Stomach (tissue), 9 donors: ENCODE measurements around the gene JUN. TPM values are rescaled to one million over a fixed set of nuclear protein-coding genes. Genes with fewer than 3 reads are reported as not detected.

Source experiments
- DNase-seq, 2 donors: peaks; one replicate each; pipeline versions ENCODE4 v3.0.0 to v3.0.0-alpha.2; 2013 to 2019
- H3K27ac ChIP-seq, 5 donors: fragments of 200-600 bp in 4 of 5; sonication (generic) in 4 of 5; one replicate each; pipeline ENCODE4 v1.5.1; 2013 to 2019; ENCODE audit warnings: mild to moderate bottlenecking in 1 of 5, moderate library complexity in 1 of 5
- H3K27me3 ChIP-seq, 3 donors: fragments of 200-600 bp; sonication (generic); one replicate each; pipeline ENCODE4 v1.5.1; 2017 to 2019; ENCODE audit warnings: mixed run types in 1 of 3
- H3K36me3 ChIP-seq, 4 donors: fragments of 200-600 bp; sonication (generic); 1 replicate in 3 of 4; 2 replicates in 1 of 4; pipeline ENCODE4 v1.5.1; 2016 to 2019
- H3K4me1 ChIP-seq, 4 donors: fragments of 200-600 bp; sonication (generic); one replicate each; pipeline ENCODE4 v1.5.1; 2016 to 2019
- H3K4me3 ChIP-seq, 4 donors: fragments of 200-600 bp; sonication (generic) in 3 of 4; one replicate each; pipeline ENCODE4 v1.5.1; 2016 to 2019; ENCODE audit warnings: mild to moderate bottlenecking in 1 of 4
- H3K9me3 ChIP-seq, 4 donors: fragments of 200-600 bp; sonication (generic); one replicate each; pipeline ENCODE4 v1.5.1; 2016 to 2019
- EP300 ChIP-seq: sonication (generic); formaldehyde crosslinking; IDR thresholded peaks from one replicate; pipeline ENCODE4 v1.6.1; 2017; ENCODE audit warnings: antibody characterized with exemption
- POLR2A ChIP-seq, 4 donors: fragments of 450-650 bp; IDR thresholded peaks; one replicate each; pipeline ENCODE4 v1.6.1; 2016; ENCODE audit warnings: antibody characterized with exemption in 4 of 4, control low read depth in 2 of 4, mild to moderate bottlenecking in 1 of 4, moderate library complexity in 1 of 4
- POLR2AphosphoS5 ChIP-seq, 3 donors: sonication (generic); formaldehyde crosslinking; IDR thresholded peaks; one replicate each; pipeline ENCODE4 v1.6.1; 2016; ENCODE audit warnings: antibody characterized with exemption in 3 of 3
- whole genome bisulfite sequencing, 5 donors: extraction: QIAGEN DNeasy Blood & Tissue Kit in 3 of 5; methylation state at CpG; one replicate each; pipeline versions ENCODE4 v1.1.5 to v1.1.7; 2013 to 2018; 5-methylcytosine and 5-hydroxymethylcytosine counted together
- intact Hi-C: fragments of 100-400 bp; cut with DNase I; formaldehyde crosslinking; loops from one replicate; pipeline ENCODE4 v1.15.1; 2023; ENCODE audit warnings: low total_unique reads
- polyA plus RNA-seq, 3 donors: library from polyadenylated mRNA; stranded (reverse); fragments of 200-250 nt; gene quantifications; one replicate each; pipeline ENCODE4 v1.2.3, GENCODE V29; 2013
- total RNA-seq, 5 donors: library from RNA; depleted of rRNA; stranded (reverse); fragments of >200 nt; gene quantifications; one replicate each; pipeline versions ENCODE4 v1.1.0 to v1.2.3, GENCODE V29; 2014 to 2016
- TF ChIP-seq, protein P1 (sequence below), 7 experiments: fragments of 450-650 bp in 4 of 7; fragments of 200-600 bp in 3 of 7; sonication (generic) in 3 of 7; IDR thresholded peaks; one replicate each; pipeline ENCODE4 v1.5.1; 2016 to 2019; ENCODE audit warnings: antibody characterized with exemption in 7 of 7, control low read depth in 2 of 7, mild to moderate bottlenecking in 1 of 7
- donor health status: healthy with polysubstance abuse.
- donor health status: Bipolar disorder and iron deficiency.
- donor health status: healthy.

The JUN gene
- total and polyA plus RNA-seq, 8 donors, result 64.9 to 382 (median 170) TPM

DNA sequence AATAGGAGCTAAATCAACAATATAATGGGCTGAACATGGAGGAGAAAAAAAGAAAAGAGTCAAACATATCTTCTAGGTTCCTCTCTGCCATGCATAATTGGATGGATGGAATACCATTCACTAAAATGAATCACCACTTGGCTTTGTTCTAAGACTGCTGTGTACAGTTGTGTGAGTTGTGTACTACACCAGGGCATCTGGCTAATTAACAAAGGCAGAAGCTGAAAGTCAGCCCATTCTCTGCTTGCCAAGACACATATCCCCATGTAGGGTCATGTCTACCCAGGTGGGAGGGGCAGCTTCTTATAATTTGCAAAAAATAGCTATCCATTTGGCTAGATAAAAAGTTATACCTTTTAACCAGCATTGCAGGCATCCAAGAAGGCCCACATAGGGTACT, 21.0 kb downstream of the JUN start:
- TF ChIP-seq, protein P1, sequence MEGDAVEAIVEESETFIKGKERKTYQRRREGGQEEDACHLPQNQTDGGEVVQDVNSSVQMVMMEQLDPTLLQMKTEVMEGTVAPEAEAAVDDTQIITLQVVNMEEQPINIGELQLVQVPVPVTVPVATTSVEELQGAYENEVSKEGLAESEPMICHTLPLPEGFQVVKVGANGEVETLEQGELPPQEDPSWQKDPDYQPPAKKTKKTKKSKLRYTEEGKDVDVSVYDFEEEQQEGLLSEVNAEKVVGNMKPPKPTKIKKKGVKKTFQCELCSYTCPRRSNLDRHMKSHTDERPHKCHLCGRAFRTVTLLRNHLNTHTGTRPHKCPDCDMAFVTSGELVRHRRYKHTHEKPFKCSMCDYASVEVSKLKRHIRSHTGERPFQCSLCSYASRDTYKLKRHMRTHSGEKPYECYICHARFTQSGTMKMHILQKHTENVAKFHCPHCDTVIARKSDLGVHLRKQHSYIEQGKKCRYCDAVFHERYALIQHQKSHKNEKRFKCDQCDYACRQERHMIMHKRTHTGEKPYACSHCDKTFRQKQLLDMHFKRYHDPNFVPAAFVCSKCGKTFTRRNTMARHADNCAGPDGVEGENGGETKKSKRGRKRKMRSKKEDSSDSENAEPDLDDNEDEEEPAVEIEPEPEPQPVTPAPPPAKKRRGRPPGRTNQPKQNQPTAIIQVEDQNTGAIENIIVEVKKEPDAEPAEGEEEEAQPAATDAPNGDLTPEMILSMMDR (IDR thresholded peaks at IDR 0.05), result no peak
- TF ChIP-seq EP300 (no peak), POLR2A (IDR thresholded peaks at IDR 0.05) (no peak), POLR2AphosphoS5 (IDR thresholded peaks at IDR 0.05) (no peak)
- Histone ChIP-seq H3K27me3 (no peaks in the 10 kb centered on the region), H3K27ac (no peak overlapping the region), H3K9me3 (no peaks in the 10 kb centered on the region), H3K36me3 (no peaks in the 10 kb centered on the region), H3K4me1 (peaks cover 0 to 16% (median 0%) of the 10 kb centered on the region in 4 donors), H3K4me3 (no peak overlapping the region)
- intact Hi-C loops, result no loop called here
- DNase-seq, result no peak

DNA sequence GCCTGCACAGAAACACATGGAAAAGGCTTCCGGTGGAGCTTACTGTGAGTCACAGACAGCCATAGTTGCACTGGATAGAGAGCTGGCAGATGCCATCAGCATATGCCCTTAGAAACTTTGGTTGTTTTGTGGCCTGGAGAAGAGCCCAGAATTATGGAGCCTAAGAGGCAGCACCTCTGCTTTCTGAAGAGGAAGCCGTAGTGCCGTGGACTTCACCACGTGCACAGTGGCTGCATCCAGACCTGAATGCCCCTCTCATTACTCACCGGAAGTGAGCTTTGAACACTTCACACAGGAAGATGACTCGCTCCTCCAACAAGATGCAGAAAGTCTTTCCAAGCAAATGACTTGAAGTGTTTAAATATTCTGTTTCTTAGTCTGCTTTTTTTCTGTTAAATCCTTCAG, 28.4 kb downstream of the JUN start:
- Histone ChIP-seq H3K4me3 (no peak overlapping the region), H3K27me3 (no peaks in the 10 kb centered on the region), H3K9me3 (no peaks in the 10 kb centered on the region), H3K4me1 (peaks cover 8 to 36% (median 15%) of the 10 kb centered on the region in 4 donors), H3K36me3 (no peaks in the 10 kb centered on the region), H3K27ac (peak overlapping the region in 4 of 5 donors; percentile 50 to 77 (median 65))
- TF ChIP-seq POLR2A (IDR thresholded peaks at IDR 0.05) (no peak), POLR2AphosphoS5 (IDR thresholded peaks at IDR 0.05) (peak; percentile 36 to 69 (median 58))
- DNase-seq, result peak; percentile 38 to 59
- intact Hi-C loops, result no loop called here
- 8 to 42% (median 31%) methylated on average over 6 of the region's 6 CpGs for WGBS, 5 donors

DNA sequence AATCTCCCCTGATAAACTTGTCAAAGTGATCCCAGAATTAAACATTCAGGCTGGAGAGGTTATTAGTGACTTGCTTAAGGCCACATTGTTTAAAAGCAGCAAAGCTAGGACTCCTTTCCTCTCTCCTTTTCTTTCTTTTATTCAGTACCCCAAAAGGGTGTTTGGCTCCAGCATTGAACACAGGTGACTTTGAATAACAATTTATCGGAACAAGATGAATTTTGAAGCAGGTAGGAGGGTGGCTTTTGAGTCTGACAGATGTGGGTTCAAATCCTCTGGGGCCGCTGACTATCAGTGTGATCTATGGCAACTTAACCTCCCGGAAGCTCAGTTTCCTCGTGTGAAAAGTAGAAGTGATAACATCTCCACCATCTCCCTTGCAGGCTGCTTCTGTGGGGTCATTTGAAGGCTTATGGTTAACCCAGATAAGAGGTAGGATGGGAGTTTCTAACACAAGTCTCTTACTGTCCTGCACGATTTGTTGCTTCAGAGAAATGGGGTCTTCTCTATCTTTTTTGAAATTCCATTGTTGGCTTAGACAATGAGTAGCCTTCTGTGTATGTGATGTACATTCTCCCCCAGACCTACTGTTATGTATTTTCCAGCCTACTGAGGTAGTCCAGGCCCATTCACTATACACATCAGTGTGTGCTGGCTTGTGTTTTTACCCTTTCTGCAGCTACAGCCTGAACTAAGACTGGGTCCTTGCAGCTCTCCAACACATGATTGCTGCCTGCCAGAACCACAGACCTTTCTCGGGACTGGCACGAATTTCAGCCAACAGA, 29.0 kb downstream of the JUN start:
- intact Hi-C loops, result no loop called here
- DNase-seq, result no peak

DNA sequence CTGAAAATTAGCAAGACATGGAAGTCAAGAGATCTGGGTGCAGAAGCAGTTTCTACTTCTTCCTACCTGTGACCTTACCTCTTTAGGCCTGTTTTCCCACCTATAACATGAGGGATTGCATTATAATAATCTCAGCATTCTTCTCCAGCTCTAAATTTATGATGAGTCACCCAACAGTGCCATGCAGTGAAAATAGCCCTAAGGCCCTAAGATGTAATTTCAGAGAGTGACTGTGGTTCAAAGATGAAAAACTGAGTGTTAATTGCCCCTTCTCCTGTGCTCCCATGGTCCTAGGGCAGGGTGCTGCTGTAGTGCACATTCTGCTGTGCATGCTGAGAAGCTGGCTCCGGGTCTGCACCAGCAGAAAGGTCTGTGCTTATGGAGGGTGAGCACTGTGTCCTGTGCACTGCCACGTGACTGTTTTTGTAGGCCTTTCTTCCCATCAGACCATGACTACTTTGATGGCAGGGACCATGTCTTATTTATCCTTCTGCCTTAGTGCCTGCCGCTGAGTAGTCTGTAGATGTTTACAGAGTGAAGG, 29.7 kb downstream of the JUN start:
- Histone ChIP-seq H3K36me3 (no peaks in the 10 kb centered on the region), H3K27ac (peak overlapping the region in 2 of 5 donors; percentile 63 to 67), H3K9me3 (no peaks in the 10 kb centered on the region), H3K27me3 (no peaks in the 10 kb centered on the region), H3K4me1 (peaks cover 8 to 36% (median 15%) of the 10 kb centered on the region in 4 donors), H3K4me3 (no peak overlapping the region)
- intact Hi-C loops, result no loop called here
- 65 to 83% (median 75%) methylated on average over 3 of the region's 3 CpGs for WGBS, 5 donors
- no peak for DNase-seq
- TF ChIP-seq, protein P1 (IDR thresholded peaks at IDR 0.05), result no peak
- TF ChIP-seq POLR2AphosphoS5 (IDR thresholded peaks at IDR 0.05) (no peak), POLR2A (IDR thresholded peaks at IDR 0.05) (no peak), EP300 (no peak)

More for the DNA sequence above, 29.0 kb downstream of the JUN start:
- Histone ChIP-seq H3K27me3 (no peaks in the 10 kb centered on the region), H3K27ac (peak overlapping the region in 4 of 5 donors; percentile 50 to 77 (median 65)), H3K9me3 (no peaks in the 10 kb centered on the region), H3K36me3 (no peaks in the 10 kb centered on the region), H3K4me1 (peaks cover 8 to 36% (median 15%) of the 10 kb centered on the region in 4 donors), H3K4me3 (no peak overlapping the region)
- TF ChIP-seq POLR2AphosphoS5 (IDR thresholded peaks at IDR 0.05) (no peak), EP300 (no peak), POLR2A (IDR thresholded peaks at IDR 0.05) (no peak)
- TF ChIP-seq, protein P1 (IDR thresholded peaks at IDR 0.05), result no peak
- 53 to 65% (median 60%) methylated on average over 7 of the region's 7 CpGs for WGBS, 5 donors
